Gastrocnemius medialis (tissue), 4 donors: ENCODE data around the gene RNF207. TPM values are rescaled to one million over a fixed set of nuclear protein-coding genes. Genes with fewer than 3 reads are reported as not detected.

Experiments used
- ATAC-seq, 2 donors: fragments of 150-250 bp; one replicate each; pipeline ENCODE4 v1.9.1; 2016
- DNase-seq, 2 donors: peaks; one replicate each; pipeline ENCODE4 v3.0.0-alpha.2; 2019
- H3K27ac ChIP-seq, 4 donors: fragments of 200-600 bp; sonication (generic); 1 replicate in 1 of 4; 2 replicates in 3 of 4; pipeline ENCODE4 v1.5.1; 2016 to 2018; ENCODE audit warnings: mild to moderate bottlenecking in 2 of 4, moderate library complexity in 1 of 4
- H3K27me3 ChIP-seq, 3 donors: fragments of 200-600 bp; sonication (generic) in 2 of 3; 1 replicate in 1 of 3; 2 replicates in 2 of 3; pipeline versions ENCODE4 v1.5.1 to v1.6.0; 2016 to 2019; ENCODE audit warnings: mild to moderate bottlenecking in 1 of 3, moderate library complexity in 1 of 3
- H3K36me3 ChIP-seq, 2 donors: fragments of 200-600 bp; sonication (generic) in 1 of 2; one replicate each; pipeline ENCODE4 v1.5.1; 2017 to 2018
- H3K4me1 ChIP-seq, 2 donors: fragments of 200-600 bp; sonication (generic) in 1 of 2; one replicate each; pipeline ENCODE4 v1.5.1; 2016 to 2017; ENCODE audit warnings: mild to moderate bottlenecking in 2 of 2
- H3K4me3 ChIP-seq, 4 donors: fragments of 200-600 bp; sonication (generic) in 3 of 4; 1 replicate in 1 of 4; 2 replicates in 3 of 4; pipeline ENCODE4 v1.5.1; 2016 to 2019; ENCODE audit warnings: mild to moderate bottlenecking in 2 of 4
- H3K9me3 ChIP-seq, 3 donors: fragments of 200-600 bp; sonication (generic) in 2 of 3; 1 replicate in 1 of 3; 2 replicates in 2 of 3; pipeline ENCODE4 v1.5.1; 2016 to 2019
- POLR2A ChIP-seq, 2 donors: fragments of 450-650 bp; IDR thresholded peaks; one replicate each; pipeline ENCODE4 v1.6.1; 2017; ENCODE audit warnings: antibody characterized with exemption in 2 of 2, mild to moderate bottlenecking in 2 of 2, moderate library complexity in 2 of 2
- in situ Hi-C, 4 donors: fragments of 200-750 bp; cut with MboI; loops; one replicate each; pipeline versions ENCODE4 v1.15.0 to v1.8.0; 2017; ENCODE audit warnings: low sequenced_read_pairs in 4 of 4
- intact Hi-C: fragments of 100-400 bp; cut with DNase I; formaldehyde crosslinking; loops from one replicate; pipeline ENCODE4 v1.15.1; 2023; ENCODE audit warnings: low total_unique reads
- total RNA-seq, 4 donors: library from RNA; depleted of rRNA; stranded (reverse); fragments of >200 nt; gene quantifications; one replicate each; pipeline versions ENCODE4 v1.1.0 to v1.2.3, GENCODE V29; 2016
- TF ChIP-seq, protein P1 (sequence below), 5 experiments: fragments of 450-650 bp in 3 of 5; fragments of 200-600 bp in 2 of 5; sonication (generic) in 2 of 5; IDR thresholded peaks in 4 of 5; conservative IDR thresholded peaks in 1 of 5; 1 replicate in 4 of 5; 2 replicates in 1 of 5; pipeline ENCODE4 v1.5.1; 2016 to 2019; ENCODE audit warnings: antibody characterized with exemption in 5 of 5, mild to moderate bottlenecking in 3 of 5, moderate library complexity in 3 of 5

The RNF207 gene
- total RNA-seq, 4 donors from 2014 or later: 0.29 to 4.7 (median 0.99) TPM

DNA sequence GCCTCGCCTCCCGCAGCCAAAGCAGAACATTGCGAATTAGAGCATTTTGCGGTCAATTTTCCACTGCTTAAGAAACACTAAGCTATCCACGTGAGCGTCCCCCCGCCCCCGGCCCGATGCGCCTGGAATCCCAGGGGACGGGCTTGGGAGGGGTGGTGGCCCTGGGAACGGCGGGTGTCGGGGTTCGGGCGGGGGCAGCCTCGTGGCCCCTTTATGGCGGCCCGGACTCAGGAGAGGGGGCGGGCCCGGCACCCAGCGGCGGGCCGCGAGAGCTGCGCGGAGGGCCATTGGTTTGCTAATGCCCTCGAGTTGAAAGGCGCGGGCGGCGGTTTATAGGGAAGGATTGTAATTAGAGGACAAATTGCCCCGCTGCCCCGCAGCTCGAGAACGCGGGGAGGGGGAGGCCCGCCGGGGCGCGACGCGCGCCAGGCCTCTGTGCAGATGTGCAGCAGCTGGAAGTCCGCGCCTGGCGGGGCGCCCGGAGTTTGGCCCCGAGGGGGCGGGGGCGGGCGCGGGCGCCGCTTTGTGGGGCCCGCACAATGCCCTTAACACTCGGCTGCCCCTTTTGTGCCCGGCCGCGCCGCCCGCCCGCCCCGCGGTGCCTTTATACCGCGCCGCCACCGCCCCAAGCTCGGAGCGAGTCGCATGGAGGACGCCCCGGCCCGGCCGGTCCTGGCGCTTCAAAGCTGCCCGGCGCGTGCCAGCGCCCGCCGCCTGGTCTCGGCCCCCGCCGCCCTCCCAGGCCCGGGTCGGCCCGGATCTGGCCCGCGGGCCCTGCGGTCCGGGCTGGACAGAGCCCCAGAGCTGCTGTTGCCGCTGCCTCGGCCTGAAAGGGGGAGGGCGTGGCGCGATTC is 36.2 kb downstream of the RNF207 start:
- DNase-seq (no peak), ATAC-seq (no peak)
- intact Hi-C loops: no loop called here
- Histone ChIP-seq H3K27me3 (peaks cover 48 to 67% (median 58%) of the 10 kb centered on the region in 3 donors), H3K9me3 (no peaks in the 10 kb centered on the region), H3K4me3 (no peak overlapping the region), H3K27ac (no peak overlapping the region), H3K4me1 (peaks cover 3 to 8% of the 10 kb centered on the region in 2 donors), H3K36me3 (no peaks in the 10 kb centered on the region)
- no peak for TF ChIP-seq POLR2A (IDR thresholded peaks at IDR 0.05)
- TF ChIP-seq, protein P1, sequence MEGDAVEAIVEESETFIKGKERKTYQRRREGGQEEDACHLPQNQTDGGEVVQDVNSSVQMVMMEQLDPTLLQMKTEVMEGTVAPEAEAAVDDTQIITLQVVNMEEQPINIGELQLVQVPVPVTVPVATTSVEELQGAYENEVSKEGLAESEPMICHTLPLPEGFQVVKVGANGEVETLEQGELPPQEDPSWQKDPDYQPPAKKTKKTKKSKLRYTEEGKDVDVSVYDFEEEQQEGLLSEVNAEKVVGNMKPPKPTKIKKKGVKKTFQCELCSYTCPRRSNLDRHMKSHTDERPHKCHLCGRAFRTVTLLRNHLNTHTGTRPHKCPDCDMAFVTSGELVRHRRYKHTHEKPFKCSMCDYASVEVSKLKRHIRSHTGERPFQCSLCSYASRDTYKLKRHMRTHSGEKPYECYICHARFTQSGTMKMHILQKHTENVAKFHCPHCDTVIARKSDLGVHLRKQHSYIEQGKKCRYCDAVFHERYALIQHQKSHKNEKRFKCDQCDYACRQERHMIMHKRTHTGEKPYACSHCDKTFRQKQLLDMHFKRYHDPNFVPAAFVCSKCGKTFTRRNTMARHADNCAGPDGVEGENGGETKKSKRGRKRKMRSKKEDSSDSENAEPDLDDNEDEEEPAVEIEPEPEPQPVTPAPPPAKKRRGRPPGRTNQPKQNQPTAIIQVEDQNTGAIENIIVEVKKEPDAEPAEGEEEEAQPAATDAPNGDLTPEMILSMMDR (IDR thresholded peaks at IDR 0.05 in 4 of 5, conservative IDR thresholded peaks at IDR 0.05 in 1 of 5): no peak
- in situ Hi-C loops: loop anchor here in 3 of 4 donors (10.0 to 25.0 kb wide), 3 partner anchors 103 to 170 kb away; partner anchors contain the start of genes ESPN (in 1 of the 3) and HES2 (in 1 of the 3)

DNA sequence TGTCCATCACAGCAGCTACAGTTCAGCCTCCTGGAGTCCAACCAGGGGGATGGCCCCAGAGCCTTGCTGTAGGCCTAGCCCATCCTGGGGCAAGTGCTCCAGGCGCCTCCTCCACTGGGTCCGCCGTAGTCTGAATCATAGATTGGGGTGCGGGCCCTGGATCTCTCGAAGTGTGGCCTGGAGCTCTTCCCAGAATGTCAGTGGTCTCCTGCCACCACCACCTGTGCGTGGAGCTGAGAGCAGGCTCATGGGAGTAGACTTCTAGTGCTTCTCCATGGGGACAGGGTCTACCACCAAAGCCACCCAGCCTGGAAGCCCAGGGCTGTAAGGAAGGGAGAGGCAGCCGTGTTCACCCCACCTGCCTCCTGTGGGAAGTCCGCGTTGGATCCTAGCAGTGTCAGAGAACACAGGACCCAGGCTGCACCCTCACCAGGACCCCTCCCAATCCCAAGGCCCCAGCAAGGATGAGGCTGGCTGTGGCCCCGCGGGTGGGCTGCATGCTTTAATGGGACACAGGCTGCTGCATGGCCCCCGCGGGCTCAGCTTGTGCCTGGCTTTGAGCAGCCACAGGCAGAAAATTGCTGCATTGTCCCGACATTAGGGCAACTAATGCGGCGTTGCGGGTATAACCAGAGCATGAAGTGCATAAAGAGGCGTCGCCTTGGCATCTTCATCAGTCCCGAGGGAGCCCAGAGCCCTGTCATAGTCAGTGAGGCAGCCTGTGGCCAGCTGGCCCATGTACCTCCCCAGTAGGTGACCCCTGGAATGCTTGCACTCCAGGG is 37.3 kb downstream of the RNF207 start:
- Histone ChIP-seq H3K27ac (no peak overlapping the region), H3K9me3 (no peaks in the 10 kb centered on the region), H3K27me3 (peaks cover 50 to 76% (median 58%) of the 10 kb centered on the region in 3 donors), H3K4me1 (peaks cover 3 to 8% of the 10 kb centered on the region in 2 donors), H3K36me3 (no peaks in the 10 kb centered on the region), H3K4me3 (no peak overlapping the region)
- TF ChIP-seq, protein P1 (IDR thresholded peaks at IDR 0.05 in 4 of 5, conservative IDR thresholded peaks at IDR 0.05 in 1 of 5): no peak
- no peak for TF ChIP-seq POLR2A (IDR thresholded peaks at IDR 0.05)
- ATAC-seq (no peak), DNase-seq (no peak)
- intact Hi-C loops (no loop called here), in situ Hi-C loops (loop anchor here in 3 of 4 donors (10.0 to 25.0 kb wide), 3 partner anchors 102 to 169 kb away; partner anchors contain the start of genes ESPN (in 1 of the 3) and HES2 (in 1 of the 3))

- Histone ChIP-seq H3K27ac (no peak within 1 kb of the TSS), H3K4me1 (peaks cover 3 to 8% of the 10 kb centered on the region in 2 donors), H3K27me3 (peaks cover 57 to 83% (median 63%) of the 10 kb centered on the region in 3 donors), H3K9me3 (no peaks in the 10 kb centered on the region), H3K36me3 (no peaks in the 10 kb centered on the region), H3K4me3 (no peak within 1 kb of the TSS)
- in situ Hi-C loops: loop anchor here in 3 of 4 donors (10.0 to 25.0 kb wide), 3 partner anchors 101 to 168 kb away; partner anchors contain the start of genes ESPN (in 1 of the 3) and HES2 (in 1 of the 3)
- intact Hi-C loops: loop anchor here (2.0 kb wide), 1 partner anchor 35 kb away; no protein-coding TSS in a partner anchor
- no peak for ATAC-seq
- no peak for DNase-seq
- TF ChIP-seq, protein P1 (IDR thresholded peaks at IDR 0.05 in 4 of 5, conservative IDR thresholded peaks at IDR 0.05 in 1 of 5): no peak
- TF ChIP-seq POLR2A (IDR thresholded peaks at IDR 0.05): no peak
Observed at GRCh38 chr1:6243993-6244392, 38.1 kb downstream of the RNF207 start, which contains the start of gene HES3. Gene HES3 (plus strand): TSS chr1:6244179. CDS start chr1:6244366, 187 bp downstream.

GRCh38 chr1:6244401-6245049 is 38.6 kb downstream of the RNF207 start:
- Histone ChIP-seq H3K9me3 (no peaks in the 10 kb centered on the region), H3K27me3 (peaks cover 58 to 81% (median 65%) of the 10 kb centered on the region in 3 donors), H3K4me3 (no peak overlapping the region), H3K4me1 (peaks cover 3 to 8% of the 10 kb centered on the region in 2 donors), H3K27ac (no peak overlapping the region), H3K36me3 (no peaks in the 10 kb centered on the region)
- no peak for DNase-seq
- no peak for ATAC-seq
- in situ Hi-C loops (loop anchor here (5.0 to 25.0 kb wide), 4 partner anchors 100 to 168 kb away; partner anchors contain the start of genes ESPN (in 1 of the 4) and HES2 (in 1 of the 4)), intact Hi-C loops (loop anchor here (2.0 to 5.0 kb wide), 2 partner anchors 36 to 38 kb away; no protein-coding TSS in a partner anchor)
- no peak for TF ChIP-seq POLR2A (IDR thresholded peaks at IDR 0.05)
- TF ChIP-seq, protein P1 (IDR thresholded peaks at IDR 0.05 in 4 of 5, conservative IDR thresholded peaks at IDR 0.05 in 1 of 5): no peak
